Upper lobe of left lung (tissue), 6 donors: Measurements from ENCODE around the gene GLP1R. TPM values are rescaled to one million over a fixed set of nuclear protein-coding genes. Genes with fewer than 3 reads are reported as not detected.
A peak's percentile ranks its signal among the peaks of the same experiment; 100 is the strongest.

Experiments used
- ATAC-seq, 2 donors: fragments of 200-7000 bp; cut with Tn5 transposase; one replicate each; pipeline ENCODE4 v1.9.1; 2022; ENCODE audit warnings: mild to moderate bottlenecking in 2 of 2, moderate library complexity in 2 of 2; ENCODE audit not compliant: low FRiP score in 2 of 2
- DNase-seq, 2 donors: peaks; one replicate each; pipeline ENCODE4 v3.0.0-alpha.2; 2019 to 2020
- H3K27ac ChIP-seq, 4 donors: fragments of 200-600 bp; sonication (generic); one replicate each; pipeline ENCODE4 v1.5.1; 2016 to 2019
- H3K27me3 ChIP-seq, 4 donors: fragments of 200-600 bp; sonication (generic); one replicate each; pipeline ENCODE4 v1.5.1; 2017 to 2019
- H3K36me3 ChIP-seq, 4 donors: fragments of 200-600 bp; sonication (generic); one replicate each; pipeline ENCODE4 v1.5.1; 2016 to 2019
- H3K4me1 ChIP-seq, 4 donors: fragments of 200-600 bp; sonication (generic); one replicate each; pipeline ENCODE4 v1.5.1; 2018 to 2019
- H3K4me3 ChIP-seq, 4 donors: fragments of 200-600 bp; sonication (generic); one replicate each; pipeline ENCODE4 v1.5.1; 2017 to 2019; ENCODE audit warnings: mild to moderate bottlenecking in 2 of 4, moderate library complexity in 1 of 4
- H3K9me3 ChIP-seq, 4 donors: fragments of 200-600 bp; sonication (generic); one replicate each; pipeline ENCODE4 v1.5.1; 2018 to 2019
- CTCF ChIP-seq, 6 experiments: fragments of 450-650 bp in 4 of 6; fragments of 200-600 bp in 2 of 6; sonication (generic) in 2 of 6; IDR thresholded peaks; one replicate each; pipeline ENCODE4 v1.5.1; 2016 to 2019; ENCODE audit warnings: antibody characterized with exemption in 6 of 6
- EP300 ChIP-seq, 4 donors: sonication (generic); formaldehyde crosslinking; IDR thresholded peaks; one replicate each; pipeline ENCODE4 v1.5.1; 2017; ENCODE audit warnings: antibody characterized with exemption in 4 of 4, control low read depth in 2 of 4
- POLR2A ChIP-seq, 4 donors: fragments of 450-650 bp; IDR thresholded peaks; one replicate each; pipeline ENCODE4 v1.5.1; 2016 to 2017; ENCODE audit warnings: antibody characterized with exemption in 4 of 4, mild to moderate bottlenecking in 2 of 4
- POLR2AphosphoS5 ChIP-seq, 2 donors: sonication (generic); formaldehyde crosslinking; IDR thresholded peaks; one replicate each; pipeline ENCODE4 v1.5.1; 2017; ENCODE audit warnings: antibody characterized with exemption in 2 of 2
- WGBS, 2 donors: methylation state at CpG; one replicate each; pipeline ENCODE4 v1.1.5; 2017 to 2018; 5-methylcytosine and 5-hydroxymethylcytosine counted together
- total RNA-seq, 6 donors: library from RNA; depleted of rRNA in 4 of 6; stranded (reverse); fragments of >200 nt in 4 of 6; gene quantifications; one replicate each; pipeline versions ENCODE4 v1.1.0 to v1.2.1, GENCODE V29; 2016 to 2021
- donor health status: DM: no; HTN: no; CAD: no; lungs with moderate emphysema.
- donor health status: DM: no; HTN: yes; CAD: no; lungs with severe emphysema.

GLP1R gene
- total RNA-seq, 6 donors from 2014 or later = 0.09 to 0.24 TPM; not detected in 4

GRCh38 chr6:39056681-39057080, 8.1 kb downstream of the GLP1R start:
- no peaks in the 10 kb centered on the region for H3K36me3 ChIP-seq
- WGBS, 2 donors = 88 to 93% methylated on average over 9 of the region's 9 CpGs
- H3K4me1 ChIP-seq = no peaks in the 10 kb centered on the region
- no peak for DNase-seq
- no peak for TF ChIP-seq CTCF (IDR thresholded peaks at IDR 0.05)
- no peak for TF ChIP-seq POLR2AphosphoS5 (IDR thresholded peaks at IDR 0.05)
- TF ChIP-seq EP300 (IDR thresholded peaks at IDR 0.05) = no peak
- no peak for TF ChIP-seq POLR2A (IDR thresholded peaks at IDR 0.05)
- H3K27ac ChIP-seq = no peak overlapping the region
- H3K9me3 ChIP-seq = no peaks in the 10 kb centered on the region
- no peak overlapping the region for H3K4me3 ChIP-seq
- H3K27me3 ChIP-seq = no peaks in the 10 kb centered on the region
- ATAC-seq = no peak

GRCh38 chr6:39057251-39058155, 8.9 kb downstream of the GLP1R start:
- H3K9me3 ChIP-seq = no peaks in the 10 kb centered on the region
- no peak for ATAC-seq
- DNase-seq = peak in 1 of 2 donors; percentile 46

GRCh38 chr6:39058471-39059147, 10.0 kb downstream of the GLP1R start:
- Histone ChIP-seq H3K36me3 (no peaks in the 10 kb centered on the region), H3K4me1 (no peaks in the 10 kb centered on the region), H3K4me3 (no peak overlapping the region), H3K9me3 (no peaks in the 10 kb centered on the region), H3K27ac (no peak overlapping the region), H3K27me3 (no peaks in the 10 kb centered on the region)
- DNase-seq (no peak), ATAC-seq (no peak)
- TF ChIP-seq POLR2A (IDR thresholded peaks at IDR 0.05) = no peak
- WGBS, 2 donors = 75 to 83% methylated on average over 5 to 6 of the region's 6 CpGs

More at GRCh38 chr6:39057251-39058155, 8.9 kb downstream of the GLP1R start:
- Histone ChIP-seq H3K27me3 (no peaks in the 10 kb centered on the region), H3K36me3 (no peaks in the 10 kb centered on the region), H3K27ac (no peak overlapping the region), H3K4me1 (no peaks in the 10 kb centered on the region), H3K4me3 (no peak overlapping the region)
- TF ChIP-seq CTCF (IDR thresholded peaks at IDR 0.05) (no peak), POLR2A (IDR thresholded peaks at IDR 0.05) (no peak), EP300 (IDR thresholded peaks at IDR 0.05) (no peak), POLR2AphosphoS5 (IDR thresholded peaks at IDR 0.05) (no peak)
- WGBS, 2 donors = 70 to 79% methylated on average over 10 to 12 of the region's 17 CpGs

GRCh38 chr6:39059496-39060310, 11.1 kb downstream of the GLP1R start:
- H3K9me3 ChIP-seq = no peaks in the 10 kb centered on the region
- no peak for ATAC-seq
- H3K36me3 ChIP-seq = no peaks in the 10 kb centered on the region
- DNase-seq = no peak
- H3K27ac ChIP-seq = no peak overlapping the region
- TF ChIP-seq EP300 (IDR thresholded peaks at IDR 0.05) (no peak), POLR2AphosphoS5 (IDR thresholded peaks at IDR 0.05) (no peak)
- H3K4me1 ChIP-seq = no peaks in the 10 kb centered on the region
- no peaks in the 10 kb centered on the region for H3K27me3 ChIP-seq
- no peak overlapping the region for H3K4me3 ChIP-seq
- 77 to 85% methylated on average over 13 to 14 of the region's 14 CpGs for WGBS, 2 donors

GRCh38 chr6:39060467-39061160, 12.0 kb downstream of the GLP1R start:
- Histone ChIP-seq H3K9me3 (no peaks in the 10 kb centered on the region), H3K36me3 (no peaks in the 10 kb centered on the region), H3K4me3 (no peak overlapping the region), H3K27me3 (no peaks in the 10 kb centered on the region), H3K4me1 (no peaks in the 10 kb centered on the region), H3K27ac (no peak overlapping the region)
- DNase-seq = no peak
- WGBS, 2 donors = 88 to 92% methylated on average over 7 of the region's 7 CpGs
- TF ChIP-seq EP300 (IDR thresholded peaks at IDR 0.05) = no peak
- no peak for TF ChIP-seq CTCF (IDR thresholded peaks at IDR 0.05)
- no peak for TF ChIP-seq POLR2A (IDR thresholded peaks at IDR 0.05)
- no peak for TF ChIP-seq POLR2AphosphoS5 (IDR thresholded peaks at IDR 0.05)
- no peak for ATAC-seq
